Immature natural killer cell (primary cell): Measurements from ENCODE around the gene CASR. TPM values are rescaled to one million over a fixed set of nuclear protein-coding genes. Genes with fewer than 3 reads are reported as not detected.

Source experiments
- polyA plus RNA-seq, 3 donors: library from polyadenylated mRNA; unstranded; fragments of 300-500 nt; fragmentation: Illumina TruSeq; gene quantifications; one replicate each; pipeline ENCODE4 v1.2.3, GENCODE V29; 2021

The CASR gene
- polyA plus RNA-seq, 3 donors from 2014 or later = not detected

Other genes starting within 250 kb of the CASR start
- not detected for gene ILDR1, start 161.4 kb upstream of the CASR start, polyA plus RNA-seq
- gene CD86, start 128.3 kb upstream of the CASR start, polyA plus RNA-seq = 1 to 10 TPM; 1.1 to 7.4 (median 6.2) TPM
- gene CSTA, start 141.6 kb downstream of the CASR start, polyA plus RNA-seq = 1 to 10 TPM in 2 of 3 donors, under 1 TPM in 1; 0.63 to 4.1 (median 1.5) TPM
- 10 to 100 TPM in 2 of 3 donors, 1 to 10 TPM in 1; 1.9 to 17.1 (median 12.7) TPM for gene MIX23, start 199.6 kb downstream of the CASR start, polyA plus RNA-seq
- gene FAM162A, start 200.5 kb downstream of the CASR start, polyA plus RNA-seq = 10 to 100 TPM; 49.0 to 65.6 (median 63.9) TPM
- gene WDR5B, start 232.4 kb downstream of the CASR start, polyA plus RNA-seq = 1 to 10 TPM in 2 of 3 donors, under 1 TPM in 1; 0.70 to 2.2 (median 1.3) TPM